Mesenteric fat pad (tissue), 1 donor: ENCODE data around the gene PER2. TPM values are rescaled to one million over a fixed set of nuclear protein-coding genes. Genes with fewer than 3 reads are reported as not detected.

Experiments
- DNase-seq: peaks from one replicate; pipeline ENCODE4 v3.0.0-alpha.2; 2020; ENCODE audit warnings: low spot score
- total RNA-seq: library from RNA; stranded (reverse); fragmentation: NEBNext Ultra II Directional; extraction: Animal tissue kit (Norgen Biotek cat#: 25700); gene quantifications from one replicate; pipeline ENCODE4 v1.2.1, GENCODE V29; 2021
- donor health status: DM: yes; HTN: yes; CAD: no.

Gene PER2
- total RNA-seq, 1 donor from 2014 or later, result 9.9 TPM

DNA sequence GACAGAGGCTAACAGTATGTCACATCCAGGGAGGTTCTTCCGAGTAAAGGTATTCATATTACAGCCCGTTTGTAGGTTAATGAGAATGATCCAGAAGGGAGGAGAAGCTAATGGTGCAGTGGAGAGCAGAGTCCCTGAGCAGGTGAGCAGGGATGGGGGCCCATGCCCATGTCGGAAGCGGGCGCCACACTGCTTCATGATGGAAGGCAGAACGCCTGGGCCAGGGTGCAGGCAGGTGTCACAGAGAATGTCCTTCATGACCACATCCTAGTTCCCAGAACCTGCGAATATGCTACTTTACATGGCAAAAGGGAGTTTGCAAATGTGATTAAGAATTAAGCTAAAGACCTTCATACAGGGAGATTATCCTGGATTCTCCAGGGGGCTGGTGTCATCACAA lies 52.6 kb downstream of the PER2 start:
- DNase-seq, result no peak

DNA sequence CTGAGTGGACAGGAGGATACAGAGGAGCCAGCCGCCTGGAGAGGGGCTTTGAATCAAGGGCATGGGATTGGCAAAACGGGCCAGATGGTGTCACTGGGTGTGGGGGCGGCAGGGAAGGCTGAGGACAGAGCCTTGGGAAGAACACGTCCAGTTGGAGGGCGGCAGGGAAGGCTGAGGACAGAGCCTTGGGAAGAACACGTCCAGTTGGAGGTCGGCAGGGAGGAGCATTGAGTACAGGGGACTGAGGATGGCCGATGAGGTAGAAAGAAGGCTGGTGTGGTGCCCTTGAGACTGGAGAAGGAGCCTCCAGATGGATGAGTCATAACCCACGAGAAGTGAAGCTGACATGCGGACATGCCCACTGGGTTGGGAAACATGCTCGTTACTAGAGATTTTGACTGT lies 53.1 kb downstream of the PER2 start:
- DNase-seq, result no peak

DNA sequence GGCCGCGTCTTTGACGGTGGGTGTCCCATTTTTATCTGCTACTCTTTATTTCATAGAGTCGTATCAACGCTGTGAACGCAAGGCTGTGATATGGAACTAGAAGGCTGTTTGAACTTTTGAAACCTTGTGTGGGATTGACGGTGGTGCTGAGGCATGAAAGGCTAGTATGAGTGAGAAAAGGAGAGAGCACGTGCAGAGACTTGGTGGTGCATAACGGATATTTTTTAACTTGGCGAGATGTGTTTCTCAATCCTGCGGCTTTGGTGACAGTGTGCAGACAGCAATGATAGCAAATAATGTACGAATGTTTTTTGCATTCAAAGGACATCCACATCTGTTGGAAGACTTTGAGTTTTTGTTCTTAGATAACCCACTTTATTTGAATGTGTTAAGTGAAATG lies 54.8 kb downstream of the PER2 start:
- no peak for DNase-seq

DNA sequence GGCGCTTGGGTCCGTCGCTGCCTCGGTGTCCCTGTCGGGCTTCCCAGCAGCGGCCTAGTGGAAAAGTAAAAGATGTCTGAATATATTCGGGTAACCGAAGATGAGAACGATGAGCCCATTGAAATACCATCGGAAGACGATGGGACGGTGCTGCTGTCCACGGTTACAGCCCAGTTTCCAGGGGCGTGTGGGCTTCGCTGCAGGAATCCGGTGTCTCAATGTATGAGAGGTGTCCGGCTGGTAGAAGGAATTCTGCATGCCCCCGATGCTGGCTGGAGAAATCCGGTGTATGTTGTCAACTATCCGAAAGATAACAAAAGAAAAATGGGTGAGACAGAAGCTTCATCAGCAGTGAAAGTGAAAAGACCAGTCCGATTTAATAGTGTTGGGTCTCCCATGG lies 56.6 kb downstream of the PER2 start:
- DNase-seq, result no peak

DNA sequence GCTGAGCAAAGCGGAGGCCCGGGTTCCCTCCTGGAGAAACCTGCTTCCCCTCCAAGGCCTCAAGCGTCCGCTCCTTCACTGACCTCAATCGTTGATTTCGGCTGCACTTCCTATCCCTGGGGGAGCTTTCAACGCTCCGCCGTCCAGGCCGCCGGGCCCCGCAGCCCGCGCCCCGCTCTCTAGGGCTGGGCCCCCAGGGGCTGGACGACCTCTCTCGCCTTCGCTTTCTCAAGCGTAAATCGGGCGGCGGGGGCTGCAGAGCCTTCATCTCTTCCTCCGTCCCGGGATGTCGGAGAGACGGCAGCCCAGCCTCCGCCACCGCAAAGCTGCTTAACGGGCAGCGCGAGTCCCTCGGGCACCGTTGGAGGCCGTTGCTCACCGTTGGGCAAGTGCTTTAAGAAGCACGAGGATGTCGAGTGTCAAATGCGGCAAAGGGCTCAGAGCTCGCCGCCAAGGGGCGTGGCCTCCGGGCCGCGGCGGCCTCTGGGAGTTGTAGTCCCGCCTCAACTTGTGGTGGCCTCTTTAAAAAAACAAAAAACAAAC lies 57.1 kb downstream of the PER2 start:
- DNase-seq, result peak; percentile 92

DNA sequence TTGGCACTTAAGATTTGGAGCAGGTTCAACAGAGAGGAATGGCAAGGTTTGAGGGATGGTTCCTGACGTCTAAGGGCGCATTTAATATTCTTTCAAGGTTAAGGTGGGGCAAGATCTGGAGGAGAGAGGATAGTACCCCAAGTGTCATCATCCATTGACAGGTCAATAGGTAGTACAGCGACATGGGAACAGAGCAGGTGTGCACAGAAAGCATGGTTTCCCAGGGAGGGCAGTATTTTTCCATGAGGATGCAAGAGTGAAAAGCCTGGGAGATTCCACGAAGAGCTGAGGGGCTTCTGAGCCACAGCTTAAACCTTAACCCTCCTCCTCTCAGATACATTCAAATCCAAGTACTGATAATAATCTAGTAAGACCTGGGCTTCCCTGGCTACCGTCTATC lies 57.7 kb downstream of the PER2 start:
- no peak for DNase-seq

DNA sequence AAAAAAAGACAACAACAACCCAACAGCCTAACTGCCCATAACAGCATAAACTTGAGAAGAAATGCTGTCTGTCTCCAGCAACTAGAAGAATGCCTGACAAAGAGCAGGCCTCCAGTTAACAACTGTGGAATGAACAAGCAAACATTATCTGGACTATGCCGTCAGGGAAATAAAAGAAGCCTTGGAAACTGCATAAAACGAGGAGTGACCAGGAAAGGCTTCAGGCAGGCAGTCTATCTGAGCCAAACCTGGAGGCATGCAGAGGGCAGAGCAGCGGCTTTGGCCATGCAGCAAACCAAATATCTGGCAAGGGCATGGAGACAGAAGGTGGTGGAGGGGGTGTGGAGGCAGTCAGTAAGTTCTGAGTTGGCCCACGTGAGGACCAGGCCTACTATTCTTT lies 59.7 kb downstream of the PER2 start:
- peak; percentile 68 for DNase-seq

DNA sequence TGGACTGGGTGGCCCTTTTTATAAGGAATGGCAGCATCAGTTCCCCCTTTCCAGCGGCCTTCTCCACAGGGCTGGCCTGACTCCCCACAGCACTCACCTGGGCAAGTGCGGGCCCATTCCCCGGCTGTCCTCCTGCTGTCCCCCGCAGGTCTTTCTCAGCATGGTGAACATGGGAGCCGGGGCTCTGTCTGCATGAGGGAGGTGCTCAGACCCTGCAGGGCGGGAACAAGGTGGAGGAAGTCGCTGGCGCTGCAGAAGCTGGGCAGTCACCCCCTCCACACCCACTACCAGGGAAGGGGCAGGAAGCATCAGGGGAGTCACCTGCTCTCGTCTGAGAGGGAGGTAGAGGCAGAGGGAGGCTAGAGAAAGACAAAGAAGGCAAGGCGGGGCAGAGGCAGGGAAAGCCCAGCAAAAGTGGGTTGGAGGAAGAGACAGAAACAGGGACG lies 60.8 kb downstream of the PER2 start:
- DNase-seq, result no peak

DNA sequence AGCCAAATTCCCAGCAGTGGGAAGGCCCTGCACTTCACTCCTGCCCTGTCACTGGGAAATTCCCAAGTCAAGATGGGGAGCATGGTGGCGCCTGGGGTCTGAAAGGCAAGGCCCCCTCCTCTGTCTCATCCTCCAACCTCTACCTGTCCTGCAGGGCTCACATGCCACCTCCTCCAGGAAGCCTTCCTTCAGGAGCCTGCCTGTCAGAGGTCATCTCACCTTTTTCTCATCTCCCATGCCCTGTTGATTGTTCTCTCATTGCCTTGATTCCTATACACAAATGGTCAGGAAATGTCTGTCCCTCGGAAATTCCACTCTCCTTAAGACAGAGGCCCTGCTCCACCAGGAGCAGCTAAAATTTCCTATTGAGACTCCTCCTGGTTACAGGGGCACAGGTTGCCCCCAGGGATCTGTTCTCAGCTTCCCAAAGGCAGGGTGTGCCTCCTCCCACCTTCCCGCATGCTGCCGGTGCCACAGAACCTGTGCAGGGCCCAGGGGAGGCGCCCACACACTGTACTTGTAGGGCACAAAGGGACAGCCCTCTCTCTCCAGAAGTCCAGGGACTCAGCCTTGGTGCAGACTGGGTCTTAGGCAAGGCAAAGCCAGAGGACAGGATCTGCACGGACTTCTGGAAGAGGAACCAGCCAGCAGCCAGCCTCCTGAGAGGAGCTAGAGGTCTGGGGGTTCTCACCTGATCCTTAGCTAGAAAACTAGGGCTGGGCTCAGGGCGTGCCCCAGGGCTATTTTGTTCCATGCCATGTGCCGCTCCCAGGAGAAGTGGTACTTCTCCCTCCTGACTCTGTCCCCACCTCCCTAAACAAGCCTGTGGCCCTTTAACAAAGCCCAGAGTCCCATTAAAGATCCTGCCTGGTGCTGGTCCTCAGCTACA lies 61.5 kb downstream of the PER2 start:
- no peak for DNase-seq

DNA sequence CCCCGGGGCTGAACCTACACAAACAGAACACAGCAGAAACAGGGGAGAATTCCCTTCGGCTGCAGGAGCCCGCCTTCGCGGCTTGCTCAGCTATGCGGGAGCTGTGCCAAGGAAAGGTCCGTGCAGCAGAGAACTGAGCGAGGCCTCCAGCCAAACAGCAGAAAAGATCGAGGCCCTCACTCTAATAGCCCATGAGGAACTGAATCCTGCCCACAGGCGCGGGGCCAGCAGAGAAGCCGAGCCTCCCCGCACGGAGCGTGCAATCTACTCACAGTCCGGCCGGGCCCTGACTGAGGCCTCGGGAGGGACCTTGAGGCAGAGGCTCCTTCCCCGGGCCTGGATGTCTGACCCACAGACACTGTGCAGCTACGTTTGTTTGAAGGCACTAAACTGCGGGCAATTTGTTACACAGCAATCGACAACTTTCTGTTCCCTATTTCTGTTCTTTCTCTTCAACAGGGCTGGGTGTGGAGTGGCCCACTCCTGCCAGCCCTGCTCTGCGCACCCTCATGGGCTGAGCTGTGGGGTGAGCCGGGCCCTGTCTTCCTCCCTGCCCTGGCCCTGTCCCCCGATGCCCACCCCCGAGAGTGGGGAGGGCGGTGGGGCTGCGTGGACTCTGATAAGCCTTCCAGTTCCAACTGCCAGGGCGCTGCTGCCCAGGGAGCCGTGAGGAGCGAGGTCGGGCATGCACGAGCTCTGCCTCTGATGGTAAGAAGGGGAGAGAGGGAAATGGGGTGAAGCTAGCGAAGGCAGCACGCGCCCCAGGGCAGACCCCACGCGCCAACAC lies 62.3 kb downstream of the PER2 start:
- DNase-seq, result peak; percentile 87

DNA sequence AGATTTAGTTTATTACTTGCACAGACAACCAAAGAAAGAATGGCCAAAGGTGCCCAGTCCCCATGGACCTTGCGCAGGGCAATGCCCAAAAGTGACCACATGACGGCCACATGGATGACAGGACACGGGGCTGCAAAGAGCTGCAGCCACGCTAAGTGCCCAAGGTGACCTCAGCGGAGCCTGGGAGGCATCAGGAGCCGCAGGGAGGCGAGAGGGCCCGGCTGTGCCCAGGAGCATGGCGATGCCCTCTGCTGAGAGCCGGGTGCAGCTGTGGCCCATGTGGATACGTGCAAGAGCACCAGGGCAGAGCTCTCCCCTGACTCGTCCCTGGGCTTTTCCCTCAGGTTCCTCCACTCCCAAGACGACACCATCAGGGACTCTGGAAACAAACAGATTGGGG lies 63.3 kb downstream of the PER2 start:
- peak; percentile 83 for DNase-seq

DNA sequence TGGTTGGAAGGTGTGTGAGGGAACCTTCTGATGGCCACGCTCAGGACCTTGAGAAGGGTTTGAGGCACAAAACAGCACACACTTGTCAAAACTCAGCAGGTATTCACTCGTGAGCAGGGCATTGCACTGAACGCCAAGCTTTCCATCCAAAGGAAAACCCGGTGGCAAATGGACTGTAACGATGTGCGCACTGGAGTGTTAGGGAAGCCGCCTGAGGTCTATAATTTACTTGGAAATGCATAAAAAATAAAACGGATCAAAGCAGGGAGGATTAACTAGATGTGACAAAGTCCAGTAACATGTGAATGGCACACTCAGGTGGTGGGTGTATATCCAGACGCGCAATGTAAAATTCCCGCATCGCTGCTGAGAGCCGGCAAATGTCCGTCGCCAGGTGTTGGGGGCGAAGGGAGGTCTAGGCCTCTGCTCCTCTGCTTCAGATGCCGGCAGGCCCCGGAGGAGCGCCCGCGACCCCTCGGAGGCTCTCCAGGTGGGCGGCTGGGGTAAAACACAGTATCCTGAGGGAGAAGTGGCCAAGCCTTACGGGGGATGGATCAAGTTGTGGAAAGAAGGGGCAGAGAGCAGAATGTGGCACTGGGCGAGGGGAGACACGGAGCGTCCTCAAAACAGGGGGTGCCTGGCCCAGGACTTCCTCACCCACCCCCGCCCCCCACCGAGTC lies 63.9 kb downstream of the PER2 start:
- peak; percentile 82 for DNase-seq

DNA sequence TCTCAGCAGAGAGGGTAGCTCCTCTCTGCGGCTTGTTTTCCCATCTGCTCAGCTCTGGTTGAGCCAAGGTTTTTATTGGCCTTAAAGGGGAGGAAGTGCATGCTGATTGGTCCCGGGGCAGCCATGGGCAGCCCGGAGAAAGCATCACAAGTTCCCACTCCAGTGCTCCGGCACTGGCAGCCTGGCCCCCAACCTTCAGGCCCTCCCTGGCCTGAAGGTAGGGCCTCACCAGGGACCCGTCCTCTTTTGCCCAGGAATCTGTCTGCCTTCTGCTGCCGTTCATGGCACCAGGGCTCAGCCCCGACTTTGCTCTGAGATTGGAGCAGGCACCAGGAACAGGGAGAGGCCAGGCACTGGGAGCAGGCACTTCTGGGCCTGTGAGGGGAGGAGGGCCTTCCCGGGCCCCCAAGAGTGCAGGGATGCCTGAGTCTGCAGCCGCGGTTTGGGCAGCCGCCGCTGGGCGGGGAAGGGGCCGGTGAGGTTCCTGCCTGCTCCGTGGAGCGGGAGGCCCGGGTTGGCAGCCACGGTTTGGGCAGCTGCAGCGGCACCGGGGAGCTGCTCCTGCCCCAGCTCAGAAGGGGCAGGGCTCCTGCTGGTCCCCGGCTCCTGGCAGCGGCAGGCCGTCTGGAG lies 67.4 kb downstream of the PER2 start:
- no peak for DNase-seq

DNA sequence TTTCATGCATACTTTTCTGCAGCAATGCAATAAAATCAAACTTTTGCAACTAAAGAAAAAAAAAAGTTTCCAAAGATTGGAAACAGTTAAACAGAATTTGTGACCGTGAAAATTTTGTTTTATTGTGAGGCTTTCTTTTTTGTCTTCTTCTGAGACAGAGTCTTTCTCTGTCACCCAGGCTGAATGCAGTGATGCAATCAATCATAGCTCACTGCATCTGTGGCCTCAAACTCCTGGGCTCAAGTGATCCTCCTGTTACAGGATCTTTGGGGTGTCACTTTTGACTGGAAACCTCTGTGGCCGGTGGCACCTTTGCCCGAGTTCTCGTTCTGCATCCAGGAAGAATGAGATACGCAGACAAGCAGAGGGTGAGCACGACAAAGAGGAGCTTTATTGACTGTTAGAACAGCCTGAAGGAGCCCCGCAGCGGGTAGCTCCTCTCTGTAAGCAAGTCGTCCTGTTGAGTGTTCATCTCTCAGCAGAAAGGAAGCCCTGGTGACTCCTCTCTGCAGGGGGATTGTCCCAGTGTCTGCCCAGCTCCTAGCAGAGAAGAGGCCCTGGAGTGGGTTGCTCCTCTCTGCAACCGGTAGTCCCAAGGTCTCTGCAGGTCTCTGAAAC lies 68.0 kb downstream of the PER2 start:
- DNase-seq, result no peak

DNA sequence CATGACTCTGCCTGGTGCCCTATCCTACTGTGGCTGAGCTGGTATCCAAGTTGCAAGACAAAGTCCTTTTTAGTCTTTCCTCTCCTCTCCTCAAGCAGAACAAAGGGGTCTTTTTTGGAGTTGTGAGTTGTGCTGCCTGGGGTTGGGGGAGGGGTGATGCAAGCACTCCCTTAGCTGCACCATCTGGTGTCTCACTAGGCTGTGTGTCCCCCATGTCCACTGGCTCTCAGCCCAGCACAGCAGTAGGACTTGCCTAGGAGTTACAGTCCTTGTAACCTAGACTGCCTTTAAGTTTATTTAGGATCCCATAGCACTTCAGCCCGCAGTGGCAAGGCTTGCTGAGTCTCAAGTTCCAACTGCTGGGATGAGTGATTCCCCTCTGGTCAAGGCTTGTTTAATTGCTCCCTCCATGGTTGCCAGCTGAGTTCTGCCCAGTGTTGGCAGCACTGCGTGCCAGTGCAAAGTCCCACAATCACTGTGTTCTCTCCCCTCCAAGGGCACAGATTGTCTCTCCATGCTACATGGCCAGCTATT lies 71.7 kb downstream of the PER2 start:
- DNase-seq, result no peak

DNA sequence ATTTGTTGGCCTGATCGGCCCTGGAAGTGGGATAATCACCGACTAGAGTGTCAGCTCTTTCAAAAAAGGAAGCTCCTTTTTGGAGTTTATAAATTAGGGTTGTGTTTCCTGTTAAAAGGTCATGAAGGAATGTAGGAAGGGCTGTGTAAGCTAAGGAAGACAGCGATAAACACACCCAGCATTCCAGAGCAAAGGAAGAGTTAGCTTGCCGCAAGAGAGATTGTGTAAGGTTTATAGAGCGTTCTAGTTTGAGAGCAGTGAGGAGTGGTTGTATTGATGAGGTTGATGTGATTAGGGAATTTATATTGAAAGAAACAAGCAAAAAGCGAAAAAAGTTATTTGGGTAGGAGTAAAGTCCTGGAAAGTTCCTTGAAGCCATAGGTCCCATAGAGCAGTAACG lies 81.4 kb downstream of the PER2 start:
- no peak for DNase-seq

DNA sequence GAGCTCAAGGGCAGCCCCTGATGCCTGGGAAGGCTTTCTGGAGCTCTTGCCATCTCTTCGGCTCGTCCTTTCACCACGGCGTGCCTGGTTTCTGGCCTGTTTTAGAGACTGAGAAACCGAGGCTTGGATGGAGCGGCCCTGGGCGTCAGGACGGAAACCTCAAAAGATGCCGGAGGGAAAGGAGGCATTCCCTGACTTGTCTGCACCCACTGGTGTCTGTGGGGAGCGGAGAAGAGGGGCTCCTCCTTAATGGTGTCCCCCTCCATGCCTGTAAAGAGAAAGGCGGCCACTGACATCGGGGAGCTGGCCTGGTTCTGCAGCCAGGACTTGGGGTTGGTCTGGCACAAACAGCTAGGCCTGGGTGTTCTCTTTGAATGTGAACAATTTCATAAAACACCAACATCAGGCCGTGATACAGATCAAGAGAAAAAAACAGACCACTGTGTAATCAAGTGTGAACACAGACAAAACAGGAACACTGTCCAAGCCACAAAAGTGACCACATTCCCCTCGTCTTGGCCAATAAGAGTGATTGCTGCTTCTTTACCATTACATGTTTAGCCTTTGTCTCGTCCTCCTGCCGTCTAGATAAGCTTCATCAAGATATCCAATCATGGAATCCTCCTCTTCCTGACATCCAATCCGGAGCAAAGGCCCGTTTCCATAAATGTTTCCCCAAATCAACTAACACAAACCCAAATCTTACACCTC lies 84.3 kb downstream of the PER2 start:
- no peak for DNase-seq

DNA sequence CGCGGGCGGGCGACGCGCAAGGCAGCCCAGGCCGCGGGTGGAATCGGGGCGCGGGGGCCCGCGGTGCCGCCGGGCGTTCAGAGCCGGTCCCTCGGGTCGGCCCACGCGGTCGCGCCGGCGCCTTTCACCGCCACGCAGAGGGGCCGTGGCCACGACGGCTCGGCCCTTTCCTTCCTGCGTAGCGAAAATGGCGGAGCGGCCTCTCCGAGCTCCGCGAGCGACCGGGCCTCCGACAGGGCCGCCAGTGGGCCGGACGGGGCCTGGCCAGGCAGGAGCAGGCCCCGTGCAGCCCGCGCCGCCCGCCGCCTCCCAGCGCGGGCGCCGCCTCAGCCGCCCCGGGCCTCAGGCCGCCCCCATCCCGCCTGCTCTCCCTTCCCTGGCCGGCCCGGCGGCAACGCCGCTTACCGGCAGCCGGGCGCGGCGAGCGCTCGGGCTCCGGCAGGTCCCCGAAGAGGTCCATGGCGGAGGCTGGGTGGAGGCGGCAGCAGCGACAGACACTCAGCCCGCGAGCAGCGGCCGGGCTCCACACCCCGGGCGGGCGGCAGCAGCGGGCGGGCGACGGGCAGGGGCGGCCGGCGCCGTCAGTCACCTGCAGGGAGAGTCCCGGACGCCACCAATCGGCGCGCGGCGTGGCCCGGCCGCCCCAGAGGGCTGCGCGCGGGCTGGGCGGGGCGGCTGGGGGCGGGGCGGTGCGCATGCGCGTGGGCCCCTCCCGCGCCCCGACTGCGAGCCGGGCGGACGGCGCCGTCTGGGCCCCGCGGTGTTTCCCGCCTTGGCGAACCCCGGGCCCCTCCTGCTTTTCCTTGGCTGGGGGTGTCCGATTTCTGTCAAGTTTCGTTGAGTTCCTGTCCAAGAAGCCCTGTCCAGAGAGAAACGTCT lies 85.1 kb downstream of the PER2 start, which contains the start of gene ILKAP:
Gene ILKAP, minus strand, starts transcription at position 602 of the 879 bp plus-strand sequence. Its CDS starts 142 bp downstream, at position 460.
- peak; percentile 96 for DNase-seq
